GM21529 (cell line): Measurements from ENCODE around the gene EVI5L.

Experiments
- ATAC-seq: cut with Tn5 transposase; IDR thresholded peaks from one replicate; pipeline ENCODE4 v1.9.1; 2021; ENCODE audit not compliant: unreplicated experiment

Gene EVI5L

DNA sequence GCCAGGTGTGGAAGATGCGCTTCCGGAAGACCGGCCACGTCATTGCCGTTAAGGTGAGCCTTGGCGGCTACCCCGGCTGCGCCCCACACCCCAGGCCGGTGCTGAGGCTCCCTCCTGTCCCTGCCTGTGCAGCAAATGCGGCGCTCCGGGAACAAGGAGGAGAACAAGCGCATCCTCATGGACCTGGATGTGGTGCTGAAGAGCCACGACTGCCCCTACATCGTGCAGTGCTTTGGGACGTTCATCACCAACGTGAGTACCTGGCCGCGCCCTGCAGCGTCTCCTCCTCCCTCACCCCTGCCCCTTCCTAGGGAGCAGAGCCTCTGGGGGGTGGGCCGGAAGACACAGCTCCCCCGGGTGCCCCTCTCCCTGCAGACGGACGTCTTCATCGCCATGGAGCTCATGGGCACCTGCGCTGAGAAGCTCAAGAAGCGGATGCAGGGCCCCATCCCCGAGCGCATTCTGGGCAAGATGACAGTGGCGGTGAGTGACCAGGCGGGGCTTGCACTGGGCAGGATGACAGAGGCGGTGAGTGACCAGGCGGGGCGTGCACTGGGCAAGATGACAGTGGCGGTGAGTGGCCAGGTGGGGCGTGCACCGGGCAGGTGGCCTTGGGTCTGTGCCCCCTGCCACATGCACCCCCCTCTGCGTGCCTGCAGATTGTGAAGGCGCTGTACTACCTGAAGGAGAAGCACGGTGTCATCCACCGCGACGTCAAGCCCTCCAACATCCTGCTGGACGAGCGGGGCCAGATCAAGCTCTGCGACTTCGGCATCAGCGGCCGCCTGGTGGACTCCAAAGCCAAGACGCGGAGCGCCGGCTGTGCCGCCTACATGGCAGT, 80.5 kb downstream of the EVI5L start:
- ATAC-seq = no peak

DNA sequence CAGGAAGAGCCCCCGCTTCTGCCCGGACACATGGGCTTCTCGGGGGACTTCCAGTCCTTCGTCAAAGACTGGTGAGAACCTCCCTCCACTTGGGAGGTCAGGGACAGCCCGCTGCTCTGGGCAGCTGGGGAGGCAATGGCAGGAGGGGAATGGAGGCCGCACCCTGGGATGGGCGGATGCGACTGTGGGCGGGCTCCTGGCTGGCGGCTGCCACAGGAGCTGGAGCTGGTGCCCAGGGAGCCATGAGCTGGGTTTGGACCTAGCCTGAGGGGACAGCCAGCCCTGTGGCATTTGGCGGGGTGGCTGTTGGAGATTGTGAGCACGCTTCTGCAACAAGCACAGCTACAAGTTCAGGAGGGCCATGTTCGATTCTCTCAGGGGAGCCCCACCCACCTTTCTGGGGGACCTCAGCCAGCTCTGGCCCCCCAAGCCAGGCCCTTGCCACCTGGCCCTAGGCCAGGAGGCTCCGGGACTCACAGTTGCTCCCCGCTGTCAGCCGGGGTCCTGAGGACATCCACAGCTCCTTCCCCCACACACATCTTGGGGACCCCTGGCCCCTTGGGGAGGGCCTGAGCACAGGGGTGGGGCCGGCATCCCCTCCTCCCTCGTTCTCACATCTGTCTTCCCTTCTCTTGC, 81.6 kb downstream of the EVI5L start:
- no peak for ATAC-seq

DNA sequence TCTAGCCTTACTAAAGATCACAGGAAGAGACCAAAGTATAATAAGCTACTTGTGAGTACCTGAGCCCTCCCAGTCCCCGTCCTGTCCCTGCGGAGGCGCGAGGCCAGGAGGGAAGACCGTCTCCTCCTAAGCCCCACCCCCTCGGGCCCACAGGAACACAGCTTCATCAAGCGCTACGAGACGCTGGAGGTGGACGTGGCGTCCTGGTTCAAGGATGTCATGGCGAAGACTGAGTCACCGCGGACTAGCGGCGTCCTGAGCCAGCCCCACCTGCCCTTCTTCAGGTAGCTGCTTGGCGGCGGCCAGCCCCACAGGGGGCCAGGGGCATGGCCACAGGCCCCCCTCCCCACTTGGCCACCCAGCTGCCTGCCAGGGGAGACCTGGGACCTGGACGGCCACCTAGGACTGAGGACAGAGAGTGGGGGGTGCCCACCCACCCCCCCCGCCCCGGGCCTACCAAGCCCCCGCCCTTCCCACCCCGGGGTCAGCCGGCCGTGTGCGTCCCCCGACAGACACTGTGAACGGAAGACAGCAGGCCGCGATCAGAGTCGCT, 82.2 kb downstream of the EVI5L start:
- ATAC-seq = no peak

GRCh38 chr19:7912697-7913564, 82.9 kb downstream of the EVI5L start:
- no peak for ATAC-seq

DNA sequence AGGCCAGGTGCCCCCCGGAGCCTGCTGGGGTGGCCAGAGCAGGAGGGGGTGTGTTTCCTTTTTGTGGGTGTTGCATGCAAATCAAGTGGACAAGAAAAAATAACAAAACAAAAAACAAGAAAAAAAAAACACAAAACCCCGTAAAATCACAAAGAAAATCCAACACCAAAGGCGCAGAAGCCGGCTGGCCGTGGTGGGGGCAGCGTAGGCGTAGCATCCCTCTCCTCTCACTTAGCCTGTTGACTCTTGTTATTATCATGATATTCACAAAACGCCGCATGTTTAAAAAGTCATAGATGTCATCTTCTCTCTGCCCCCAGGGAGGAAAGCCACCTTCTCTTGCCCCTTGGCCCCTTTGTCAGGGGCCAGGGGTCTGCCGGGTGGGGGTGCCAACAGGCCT, 83.6 kb downstream of the EVI5L start:
- no peak for ATAC-seq

DNA sequence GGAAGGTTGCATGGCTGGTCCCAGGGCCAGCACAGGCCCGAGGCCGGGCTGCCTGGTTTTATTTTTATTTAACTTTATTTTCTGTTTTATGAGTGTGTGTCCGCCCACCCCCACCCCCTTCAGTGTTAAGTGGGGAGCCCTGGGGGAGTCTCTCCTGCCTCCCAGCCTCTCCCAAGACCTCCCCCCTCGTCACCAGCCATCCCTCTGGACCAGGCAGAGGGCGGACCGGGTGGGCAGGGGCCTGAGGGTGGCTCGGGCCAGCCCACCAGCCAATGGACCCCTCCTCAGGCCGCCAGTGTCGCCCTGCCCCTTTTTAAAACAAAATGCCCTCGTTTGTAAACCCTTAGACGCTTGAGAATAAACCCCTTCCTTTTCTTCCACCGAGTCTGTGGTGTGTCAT, 84.1 kb downstream of the EVI5L start:
- no peak for ATAC-seq
